Mucosa of gallbladder (tissue), 1 donor: ENCODE results near the gene KRT76. TPM values are rescaled to one million over a fixed set of nuclear protein-coding genes. Genes with fewer than 3 reads are reported as not detected.

ENCODE experiments used
- DNase-seq: peaks from one replicate; pipeline ENCODE4 v3.0.0-alpha.2; 2020; ENCODE audit warnings: low spot score
- total RNA-seq: library from RNA; stranded (reverse); gene quantifications from one replicate; pipeline ENCODE4 v1.2.1, GENCODE V29; 2021
- donor health status: DM: no; HTN: no; CAD: no.

Gene KRT76
- total RNA-seq, 1 donor from 2014 or later, result not detected

GRCh38 chr12:52813203-52813819, 36.2 kb upstream of the KRT76 start:
- no peak for DNase-seq

- DNase-seq, result no peak
These were observed 35.6 kb upstream of the KRT76 start for GRCh38 chr12:52812749-52813148.

- DNase-seq, result no peak
These were observed 34.9 kb upstream of the KRT76 start for GRCh38 chr12:52812073-52812400.

GRCh38 chr12:52811191-52812072, 34.3 kb upstream of the KRT76 start:
- DNase-seq, result no peak

GRCh38 chr12:52810554-52810953, 33.4 kb upstream of the KRT76 start:
- no peak for DNase-seq

GRCh38 chr12:52809166-52809565, 32.0 kb upstream of the KRT76 start:
- no peak for DNase-seq

DNA sequence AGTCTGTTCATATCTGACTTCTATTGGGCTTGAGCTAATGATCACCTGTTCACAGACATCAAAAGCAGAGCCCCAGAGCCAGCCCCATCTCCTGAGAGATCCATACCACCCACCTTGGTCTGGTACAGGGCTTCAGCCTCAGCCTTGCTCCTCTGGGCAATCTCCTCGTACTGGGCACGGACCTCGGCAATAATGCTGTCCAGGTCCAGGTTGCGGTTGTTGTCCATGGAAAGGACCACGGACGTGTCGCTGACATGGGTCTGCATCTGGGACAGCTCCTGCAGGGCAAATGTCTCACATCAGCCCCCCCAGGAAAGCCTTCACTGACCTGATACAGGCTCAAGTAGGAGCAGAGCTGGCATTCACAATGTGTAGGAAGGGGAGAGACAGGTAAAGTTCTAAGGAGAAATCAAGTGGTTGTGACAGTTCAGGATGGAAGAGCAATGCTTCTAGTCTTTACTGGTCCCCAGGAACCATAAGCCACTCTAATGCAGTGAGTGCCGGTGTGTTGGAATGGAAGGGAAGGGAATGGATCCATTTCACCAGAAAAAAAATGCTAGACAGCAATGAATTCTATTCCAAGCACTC, 31.5 kb upstream of the KRT76 start:
- no peak for DNase-seq

GRCh38 chr12:52807544-52808470, 30.7 kb upstream of the KRT76 start:
- DNase-seq, result no peak

- DNase-seq, result no peak
These were observed 29.8 kb upstream of the KRT76 start for GRCh38 chr12:52806821-52807543.

DNA sequence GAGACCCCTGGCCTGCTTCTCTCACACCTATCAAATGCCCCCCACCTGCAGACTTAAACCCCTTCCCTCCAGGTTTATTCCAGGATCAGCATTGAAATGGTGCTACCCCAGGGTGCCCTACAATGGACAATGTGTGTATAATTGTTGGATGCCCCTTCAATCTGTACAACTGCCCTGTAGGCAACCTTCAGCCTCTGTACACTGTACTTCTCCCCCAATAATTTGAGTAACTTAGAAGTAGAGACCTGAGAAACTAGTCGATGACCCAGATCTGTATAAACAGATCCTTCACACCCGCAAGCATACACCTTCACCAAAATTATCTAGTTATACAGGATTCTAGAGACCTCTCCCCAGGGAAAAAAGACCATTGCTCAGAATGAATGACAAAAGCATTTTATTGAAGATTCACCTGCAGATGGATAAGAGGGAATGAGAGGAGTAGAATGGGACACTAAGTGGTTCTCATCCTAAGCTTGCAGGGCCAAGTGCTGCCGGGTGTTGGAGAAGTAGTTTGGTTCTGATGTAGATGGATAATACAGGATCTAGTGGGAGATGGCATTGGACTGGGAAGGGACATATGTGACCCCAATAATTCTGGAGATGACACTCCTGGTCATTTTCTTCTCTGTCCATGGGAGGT, 29.1 kb upstream of the KRT76 start:
- DNase-seq, result no peak

- no peak for DNase-seq
These were observed 28.6 kb upstream of the KRT76 start for GRCh38 chr12:52805739-52806138.

- no peak for DNase-seq
These were observed 27.9 kb upstream of the KRT76 start for GRCh38 chr12:52805000-52805399.

DNA sequence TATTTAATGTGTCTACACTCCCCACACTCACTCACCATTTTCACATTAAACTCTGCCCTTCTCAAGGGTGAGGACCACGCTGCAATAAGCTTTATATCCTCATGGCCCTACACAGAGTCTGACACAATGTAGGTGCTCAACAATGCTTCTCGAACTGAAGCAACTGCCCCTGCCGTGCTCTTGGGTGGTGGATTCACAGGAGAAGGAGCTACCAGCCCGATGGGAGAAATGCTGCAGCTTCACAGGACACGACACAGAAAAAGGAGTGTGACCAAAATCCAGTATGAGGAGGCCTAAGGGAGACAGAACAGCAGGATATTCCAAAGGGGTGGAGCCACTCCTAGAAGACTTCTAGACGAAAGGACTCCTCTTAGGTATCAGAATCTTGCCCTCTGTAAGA, 25.3 kb upstream of the KRT76 start:
- DNase-seq, result no peak

DNA sequence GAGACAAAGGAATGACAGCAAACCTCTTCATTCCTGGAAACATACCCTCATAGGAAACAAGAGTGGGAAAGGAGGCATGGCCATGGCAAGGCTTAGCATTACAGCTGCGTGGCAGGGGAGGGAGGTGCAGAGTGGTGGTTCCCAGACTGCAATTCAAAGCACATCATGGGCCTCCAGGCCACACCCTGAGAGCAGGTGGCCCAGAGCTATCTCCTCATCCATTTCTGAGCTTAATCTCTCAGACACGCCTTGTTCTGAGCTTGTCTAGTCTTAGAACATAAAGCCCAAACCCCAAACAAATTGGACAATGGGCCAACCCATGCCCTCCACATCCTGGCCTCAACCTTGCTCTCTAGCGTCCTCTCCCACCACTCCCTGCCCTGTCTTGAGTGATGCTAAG, 24.6 kb upstream of the KRT76 start:
- DNase-seq, result no peak

DNA sequence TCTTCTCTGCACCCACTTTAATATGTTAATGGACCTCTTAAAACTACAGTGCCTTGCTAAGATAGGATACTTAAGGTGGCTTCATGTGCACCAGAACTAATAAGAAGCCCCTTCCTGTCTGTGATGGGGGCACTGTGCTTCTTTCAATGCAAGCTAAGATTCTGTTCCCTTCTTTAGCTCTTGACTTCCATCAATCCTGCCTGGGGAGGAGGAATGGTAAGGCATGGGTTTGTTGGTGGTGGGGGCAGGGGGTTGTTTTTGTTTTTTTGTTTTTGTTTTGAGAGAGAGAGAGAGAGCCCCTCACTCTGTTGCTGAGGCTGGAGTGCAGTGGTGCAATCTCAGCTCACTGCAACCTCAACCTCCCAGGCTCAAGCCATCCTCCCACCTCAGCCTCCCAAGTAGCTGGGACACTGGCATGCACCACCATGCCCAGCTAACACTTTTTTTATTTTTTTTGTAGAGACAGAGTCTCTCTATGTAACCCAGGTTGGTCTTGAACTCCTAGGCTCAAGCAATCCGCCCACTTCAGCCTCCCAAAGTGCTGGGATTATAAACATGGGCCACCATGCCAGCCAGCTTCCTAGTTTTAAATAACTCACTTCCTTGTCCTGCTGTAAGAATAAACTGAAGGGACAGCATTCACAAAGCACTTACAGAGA, 23.2 kb upstream of the KRT76 start:
- no peak for DNase-seq

DNA sequence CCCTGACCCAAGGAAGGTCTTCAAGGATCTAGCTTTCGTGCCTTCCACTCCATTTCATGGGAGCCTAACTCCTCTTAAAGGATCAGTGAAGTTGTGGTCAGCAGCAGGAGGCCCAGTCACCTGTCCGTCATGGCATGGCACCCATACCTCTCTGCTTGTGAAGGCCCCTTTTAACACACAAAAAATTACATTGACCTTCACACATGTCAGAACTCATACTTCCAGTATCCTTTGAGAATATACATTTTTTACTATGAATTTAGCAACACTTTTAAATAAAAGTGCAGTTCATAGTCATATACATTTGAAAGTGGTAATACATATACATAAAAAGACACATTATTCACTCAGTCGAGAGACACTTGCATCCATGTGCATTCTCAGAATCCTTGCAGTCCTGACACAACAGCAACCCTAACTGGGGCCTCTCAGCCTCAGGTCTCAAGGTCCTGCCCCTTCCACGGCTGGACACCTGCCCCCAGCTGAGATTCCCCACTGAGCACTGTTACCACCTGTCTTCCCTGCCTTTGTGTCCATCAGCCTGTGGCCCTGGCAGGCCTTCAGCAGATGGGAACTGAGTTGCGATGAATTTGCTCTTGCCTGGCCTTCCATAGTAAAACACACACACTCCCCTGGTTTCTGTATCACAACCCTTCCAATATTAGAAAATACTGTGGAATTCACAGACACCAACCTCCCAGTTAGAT, 22.5 kb upstream of the KRT76 start:
- no peak for DNase-seq

DNA sequence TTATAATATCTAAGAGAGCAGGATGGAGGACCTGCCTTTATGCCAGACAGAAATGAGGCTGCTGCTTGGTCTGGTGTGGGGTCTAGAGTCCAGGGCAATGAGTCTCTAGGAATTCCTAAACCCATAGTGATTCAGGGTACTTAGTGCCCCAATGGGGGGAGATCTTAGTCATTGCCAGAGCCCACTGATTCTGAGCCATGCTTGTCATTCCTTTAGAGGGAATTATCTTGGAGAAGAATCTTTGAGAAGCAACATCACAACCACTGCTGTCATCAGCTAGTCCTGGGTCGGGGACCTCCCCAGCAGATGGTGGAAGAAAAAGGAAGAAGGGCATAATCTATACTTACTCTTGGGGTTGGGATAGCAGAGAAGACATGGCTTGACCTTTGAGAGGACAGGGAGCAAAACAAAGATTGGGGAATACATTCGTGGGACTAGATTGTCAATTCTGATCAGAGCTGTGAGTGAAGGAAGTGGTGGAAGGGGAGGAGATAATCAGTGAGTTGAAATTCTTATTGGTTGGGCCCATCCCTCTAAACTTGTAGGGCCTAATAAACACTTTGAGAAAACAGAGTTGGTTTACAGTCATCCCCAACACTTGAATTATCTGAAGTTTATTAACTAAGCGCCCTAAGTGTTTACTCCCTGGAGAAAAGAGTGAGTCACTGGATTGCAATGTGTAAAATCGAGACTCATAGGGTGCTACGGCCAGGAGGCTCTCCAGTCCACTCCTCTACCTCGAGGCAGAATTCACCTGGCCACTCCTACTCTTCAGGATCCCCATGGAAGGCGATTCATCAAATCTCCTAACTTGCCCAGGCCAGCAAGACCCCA, 21.7 kb upstream of the KRT76 start:
- no peak for DNase-seq

DNA sequence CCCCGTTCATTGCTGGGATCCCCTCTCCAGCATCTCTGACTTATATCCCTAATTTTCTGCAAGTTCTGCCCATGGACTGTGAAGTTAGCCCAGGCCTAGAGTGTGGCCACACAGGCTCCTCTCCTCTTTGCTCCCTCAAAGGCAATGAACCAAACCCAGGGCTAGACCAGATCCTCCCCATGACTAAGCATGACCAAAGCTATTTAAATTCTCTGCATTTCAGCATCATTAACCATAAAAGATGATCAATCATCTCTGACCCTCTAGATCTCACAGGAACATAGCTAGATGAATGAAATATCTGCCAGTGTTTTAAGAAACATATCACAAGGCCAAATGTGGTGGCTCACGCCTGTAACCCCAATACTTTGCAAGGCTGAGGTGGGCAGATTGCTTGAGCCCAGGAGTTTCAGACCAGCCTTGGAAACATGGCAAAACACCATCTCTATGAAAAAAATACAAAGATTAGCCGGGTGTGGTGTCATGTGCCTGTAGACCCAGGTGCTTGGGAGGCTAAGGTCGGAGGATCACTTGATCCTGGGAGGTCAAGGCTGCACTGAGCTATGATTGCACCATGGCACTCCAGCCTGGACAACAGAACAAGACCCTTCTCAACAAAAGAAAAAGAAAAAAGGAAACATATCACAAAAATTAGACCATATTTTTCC, 21.0 kb upstream of the KRT76 start:
- DNase-seq, result no peak
